Coronary artery (tissue), 2 donors: ENCODE results near the gene RAB11A.

Experiments used
- DNase-seq: peaks from one replicate; pipeline ENCODE4 v3.0.0-alpha.2; 2017; ENCODE audit warnings: low spot score
- H3K27ac ChIP-seq, 2 donors: fragments of 200-600 bp; sonication (generic); one replicate each; pipeline ENCODE4 v1.5.1; 2016 to 2019
- H3K4me3 ChIP-seq: fragments of 200-600 bp; sonication (generic); 2 replicates; pipeline ENCODE4 v1.5.1; 2016; ENCODE audit warnings: mild to moderate bottlenecking, moderate library complexity
- CTCF ChIP-seq: fragments of 200-600 bp; sonication (generic); IDR thresholded peaks from one replicate; pipeline ENCODE4 v1.5.1; 2019; ENCODE audit warnings: antibody characterized with exemption

Gene RAB11A

GRCh38 chr15:65916664-65917406 is 47.5 kb downstream of the RAB11A start:
- Histone ChIP-seq H3K4me3 (peak overlapping the region; percentile 42), H3K27ac (no peak overlapping the region)
- no peak for DNase-seq
- peak; percentile 37 for TF ChIP-seq CTCF

GRCh38 chr15:65917407-65917756 is 48.1 kb downstream of the RAB11A start:
- H3K27ac ChIP-seq = no peak overlapping the region
- H3K4me3 ChIP-seq = no peak overlapping the region
- DNase-seq = no peak
- TF ChIP-seq CTCF = no peak

- TF ChIP-seq CTCF = no peak
- no peak for DNase-seq
- H3K27ac ChIP-seq = no peak overlapping the region
- H3K4me3 ChIP-seq = no peak overlapping the region
Measured at GRCh38 chr15:65917936-65918335, 48.6 kb downstream of the RAB11A start.

- DNase-seq = no peak
- no peak for TF ChIP-seq CTCF
- no peak overlapping the region for H3K4me3 ChIP-seq
- H3K27ac ChIP-seq = no peak overlapping the region
Measured at GRCh38 chr15:65918357-65918920, 49.1 kb downstream of the RAB11A start.

- DNase-seq = no peak
- Histone ChIP-seq H3K4me3 (no peak overlapping the region), H3K27ac (no peak overlapping the region)
- TF ChIP-seq CTCF = no peak
Measured at GRCh38 chr15:65918945-65919344, 49.7 kb downstream of the RAB11A start.

- Histone ChIP-seq H3K27ac (no peak overlapping the region), H3K4me3 (no peak overlapping the region)
- no peak for DNase-seq
- no peak for TF ChIP-seq CTCF
Measured at GRCh38 chr15:65919353-65919752, 50.1 kb downstream of the RAB11A start.

- Histone ChIP-seq H3K4me3 (no peak overlapping the region), H3K27ac (no peak overlapping the region)
- TF ChIP-seq CTCF = no peak
- DNase-seq = no peak
Measured at GRCh38 chr15:65920121-65920520, 50.8 kb downstream of the RAB11A start.
